Lower leg skin (tissue), 4 donors: ENCODE results near the gene TTC5. TPM values are rescaled to one million over a fixed set of nuclear protein-coding genes. Genes with fewer than 3 reads are reported as not detected.

Source experiments
- DNase-seq, 2 donors: peaks; one replicate each; pipeline ENCODE4 v3.0.0-alpha.2; 2019; ENCODE audit warnings: low spot score in 2 of 2
- H3K4me3 ChIP-seq: fragments of 200-600 bp; sonication (generic); 2 replicates; pipeline ENCODE4 v1.5.1; 2017; ENCODE audit warnings: mild to moderate bottlenecking, low read depth; ENCODE audit not compliant: poor library complexity, severe bottlenecking
- CTCF ChIP-seq, 3 donors: fragments of 450-650 bp; IDR thresholded peaks; one replicate each; pipeline ENCODE4 v1.5.1; 2016; ENCODE audit warnings: antibody characterized with exemption in 3 of 3, mild to moderate bottlenecking in 3 of 3, moderate library complexity in 2 of 3
- POLR2A ChIP-seq, 2 donors: fragments of 450-650 bp; IDR thresholded peaks; one replicate each; pipeline ENCODE4 v1.6.1; 2016 to 2017; ENCODE audit warnings: antibody characterized with exemption in 2 of 2, mild to moderate bottlenecking in 1 of 2, moderate library complexity in 1 of 2
- WGBS, 2 donors: methylation state at CpG; one replicate each; pipeline ENCODE4 v1.1.5; 2018; 5-methylcytosine and 5-hydroxymethylcytosine counted together
- intact Hi-C: fragments of 100-400 bp; cut with DNase I; formaldehyde crosslinking; loops from one replicate; pipeline ENCODE4 v1.15.0; 2023; ENCODE audit warnings: low total_unique reads
- total RNA-seq, 4 donors: library from RNA; depleted of rRNA; stranded (reverse); fragments of >200 nt; gene quantifications; one replicate each; pipeline ENCODE4 v1.1.0, GENCODE V29; 2016

TTC5 gene
- total RNA-seq, 4 donors from 2014 or later: 8.3 to 23.9 (median 13.8) TPM

DNA sequence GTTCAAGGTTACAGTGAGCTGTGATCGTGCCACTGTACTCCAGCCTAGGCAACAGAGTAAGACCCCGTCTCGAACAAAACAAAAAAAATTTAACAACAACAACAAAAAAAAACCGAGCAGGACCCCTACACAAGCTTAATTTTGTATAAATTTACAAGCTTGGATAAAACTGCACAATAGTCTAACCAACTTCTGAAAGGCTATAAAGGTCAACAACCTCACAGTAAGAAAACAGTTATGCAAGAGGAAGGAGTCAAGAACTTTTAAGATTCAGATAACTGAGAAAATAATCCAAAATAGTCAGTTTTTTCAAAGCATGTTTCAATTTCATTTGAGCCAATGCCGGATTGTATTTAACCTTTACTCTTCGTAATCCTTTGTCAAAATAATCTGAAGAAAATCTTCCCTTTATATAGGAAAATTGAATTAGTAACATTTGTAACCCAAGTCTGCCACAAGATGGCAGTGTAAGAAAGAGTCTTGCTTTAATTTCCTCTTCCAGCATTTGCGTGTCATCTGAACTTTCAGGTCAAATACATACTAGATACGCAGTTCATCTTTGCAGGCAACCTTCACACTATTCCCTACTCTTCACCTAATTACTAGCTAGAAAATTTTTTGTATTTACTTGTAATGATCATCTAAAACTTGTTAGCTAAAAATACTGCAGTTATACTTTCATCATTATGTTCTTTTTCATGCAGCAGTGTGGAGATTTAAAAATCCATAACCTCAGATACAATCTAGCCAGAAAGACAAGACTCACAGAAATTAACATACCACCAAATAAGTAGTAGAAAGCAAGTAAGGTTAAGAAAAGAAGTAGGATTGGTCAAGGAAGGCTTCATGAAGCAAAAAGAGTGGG, 21.5 kb upstream of the TTC5 start:
- intact Hi-C loops: no loop called here
- 44% methylated on average over 8 of the region's 8 CpGs for WGBS, 2 donors
- peak in 1 of 3 donors; percentile 40 for TF ChIP-seq CTCF (IDR thresholded peaks at IDR 0.05)
- no peak for TF ChIP-seq POLR2A (IDR thresholded peaks at IDR 0.05)
- DNase-seq: no peak
- no peak overlapping the region for H3K4me3 ChIP-seq

- intact Hi-C loops: no loop called here
- TF ChIP-seq POLR2A (IDR thresholded peaks at IDR 0.05) (no peak), CTCF (IDR thresholded peaks at IDR 0.05) (no peak)
- 96 to 97% methylated on average over 16 of the region's 16 CpGs for WGBS, 2 donors
- H3K4me3 ChIP-seq: no peak overlapping the region
- no peak for DNase-seq
These were observed 12.0 kb upstream of the TTC5 start for GRCh38 chr14:20317720-20318119.

GRCh38 chr14:20314026-20314425, 8.3 kb upstream of the TTC5 start:
- no peak for DNase-seq
- WGBS, 2 donors: 90 to 95% methylated on average over 2 of the region's 2 CpGs
- no peak for TF ChIP-seq CTCF (IDR thresholded peaks at IDR 0.05)
- no peak for TF ChIP-seq POLR2A (IDR thresholded peaks at IDR 0.05)
- H3K4me3 ChIP-seq: no peak overlapping the region
- intact Hi-C loops: no loop called here

- H3K4me3 ChIP-seq: no peak overlapping the region
- intact Hi-C loops: no loop called here
- no peak for TF ChIP-seq POLR2A (IDR thresholded peaks at IDR 0.05)
- TF ChIP-seq CTCF (IDR thresholded peaks at IDR 0.05): no peak
- WGBS, 2 donors: 94 to 98% methylated on average over 1 of the region's 1 CpG
- DNase-seq: no peak
These were observed 300 bp upstream of the TTC5 start for GRCh38 chr14:20306079-20306423.

DNA sequence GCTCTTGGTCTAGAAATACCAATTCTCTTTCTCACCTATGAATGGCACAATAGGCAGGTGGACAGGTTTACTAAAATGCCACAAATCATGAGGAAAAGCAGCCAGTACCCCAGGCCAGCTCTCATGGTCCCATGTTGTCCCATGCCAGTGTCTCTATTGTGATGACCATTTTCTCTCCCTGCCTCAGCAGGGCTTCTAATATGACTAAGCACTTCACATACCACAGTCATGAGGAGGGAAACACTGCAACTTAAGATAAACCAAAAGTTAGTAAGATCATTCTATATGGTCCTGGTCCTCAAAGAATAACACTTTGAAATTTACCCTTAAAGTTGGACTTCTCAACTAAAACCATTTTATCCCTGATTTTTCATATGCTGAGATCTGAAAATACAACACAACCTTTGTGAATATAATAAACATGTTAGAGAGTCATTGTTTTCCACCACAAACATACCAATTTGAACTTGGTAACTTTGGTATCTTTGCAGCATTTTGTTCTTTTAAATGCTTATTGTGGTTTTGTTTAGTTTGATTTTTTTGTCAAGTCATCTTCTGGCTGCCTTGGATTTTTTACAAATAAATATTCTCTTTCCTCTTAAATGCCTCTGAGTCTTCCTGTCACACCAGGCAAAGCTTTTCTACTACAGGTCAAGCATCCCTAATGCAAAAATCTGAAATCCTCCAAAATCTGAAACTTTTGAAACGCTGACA, 3.6 kb downstream of the TTC5 start:
- TF ChIP-seq CTCF (IDR thresholded peaks at IDR 0.05) (no peak), POLR2A (IDR thresholded peaks at IDR 0.05) (no peak)
- no peak for DNase-seq
- intact Hi-C loops: no loop called here

More for the DNA sequence above, 3.6 kb downstream of the TTC5 start:
- H3K4me3 ChIP-seq: no peak overlapping the region
- 87 to 92% methylated on average over 1 of the region's 1 CpG for WGBS, 2 donors
